NOMO-1 (cell line): ENCODE results near the gene FAM81A.
"Not testable (repeated sequence)": the region's sequence is repeated elsewhere in the genome, so short reads cannot be mapped to it uniquely, and the experiment has no call there.

Experiments
- DNase-seq, 2 experiments: peaks; one replicate each; lab custom pipeline; 2025; ENCODE audit not compliant: unreplicated experiment in 2 of 2; lab: John Stamatoyannopoulos, UW

FAM81A gene

DNA sequence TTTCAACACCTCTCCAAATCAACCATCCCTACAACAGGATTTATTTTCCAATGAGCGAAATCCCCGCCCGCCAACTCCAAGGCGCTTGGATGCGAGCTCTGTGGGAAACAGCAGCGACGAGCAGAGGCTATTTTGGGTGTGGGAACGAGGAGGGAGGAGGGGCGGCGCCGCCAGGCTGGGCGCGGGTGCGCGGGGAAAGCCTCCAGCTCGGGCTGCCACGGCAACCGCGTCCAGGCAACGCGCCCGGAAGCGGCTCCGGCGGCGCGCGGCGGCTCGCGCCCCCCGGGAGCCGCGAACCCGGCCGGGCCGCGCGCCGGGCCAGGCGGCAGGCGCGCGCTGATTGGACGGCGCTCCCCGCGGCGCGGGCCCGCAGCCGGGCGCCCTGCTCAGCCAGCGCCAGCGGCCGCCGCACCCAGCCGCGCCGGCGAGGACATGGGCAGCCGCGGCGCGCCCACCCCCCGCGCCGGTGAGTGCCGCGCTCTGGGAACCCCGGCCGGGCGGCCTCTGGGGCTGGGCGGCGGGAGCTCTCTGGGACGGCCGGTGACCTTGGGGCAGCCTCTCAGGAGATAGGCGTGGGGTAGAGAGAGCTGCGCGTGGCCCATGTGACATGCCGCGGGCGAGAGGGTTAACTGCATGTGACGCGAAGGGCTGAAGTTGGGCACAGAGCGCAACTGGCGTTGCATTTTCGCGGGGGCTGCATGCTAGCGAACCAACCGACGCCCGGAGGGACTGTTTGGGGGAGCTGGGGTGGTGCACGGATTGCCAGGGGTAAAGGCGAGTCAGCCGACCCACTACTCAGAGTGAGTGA lies at the start of gene FAM81A:
Gene FAM81A (plus strand): TSS at position 370 of the 808 bp plus-strand sequence. CDS start 20,441 bp downstream, outside the sequence.
- peak in 1 of 2 experiments; percentile 51 for DNase-seq

- DNase-seq = peak; percentile 56 to 79
Observed at GRCh38 chr15:59388670-59389069, 49.3 kb upstream of the FAM81A start.

DNA sequence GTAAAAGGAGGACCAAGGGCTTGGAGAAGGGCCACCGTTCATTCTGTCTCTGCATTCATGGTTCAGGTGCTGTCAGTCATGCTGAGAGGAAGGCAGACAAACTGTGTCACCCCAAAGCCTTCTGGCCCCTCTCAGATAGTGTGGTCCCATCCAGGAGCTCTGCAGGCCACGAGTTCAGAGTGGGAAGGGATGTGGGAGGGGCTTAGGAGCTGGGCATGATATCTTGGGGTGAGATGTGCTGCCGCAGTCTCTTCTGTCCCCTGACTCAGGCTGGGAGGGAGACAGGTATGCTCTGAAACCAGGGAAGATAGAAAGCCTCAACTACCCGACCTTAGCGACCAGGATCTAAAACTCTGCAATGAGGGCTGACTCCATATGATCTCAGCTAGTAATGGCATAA lies 45.7 kb upstream of the FAM81A start:
- DNase-seq = no peak

- no peak for DNase-seq
Observed at GRCh38 chr15:59394166-59394661, 43.8 kb upstream of the FAM81A start.

- DNase-seq = no peak
Observed at GRCh38 chr15:59396211-59396610, 41.8 kb upstream of the FAM81A start.

DNA sequence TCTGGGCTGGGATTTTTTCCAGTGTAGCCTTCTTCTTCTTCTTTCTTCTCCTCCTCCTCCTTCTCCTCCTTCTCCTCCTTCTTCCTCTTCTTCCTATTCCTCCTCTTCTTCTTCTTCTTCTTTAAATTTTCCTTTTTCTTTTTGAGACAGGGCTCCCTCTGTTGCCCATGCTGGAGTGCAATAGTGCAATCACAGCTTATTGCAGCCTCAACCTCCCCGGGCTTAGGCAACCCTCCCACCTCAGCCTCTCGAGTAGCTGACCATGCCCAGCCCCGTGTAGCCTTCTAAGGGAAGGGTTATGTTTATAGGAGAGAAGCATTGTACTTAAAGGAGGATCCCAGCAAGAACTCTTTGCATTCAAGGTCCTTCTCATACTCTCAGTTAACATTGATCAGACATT lies 41.3 kb upstream of the FAM81A start:
- DNase-seq = no peak

DNA sequence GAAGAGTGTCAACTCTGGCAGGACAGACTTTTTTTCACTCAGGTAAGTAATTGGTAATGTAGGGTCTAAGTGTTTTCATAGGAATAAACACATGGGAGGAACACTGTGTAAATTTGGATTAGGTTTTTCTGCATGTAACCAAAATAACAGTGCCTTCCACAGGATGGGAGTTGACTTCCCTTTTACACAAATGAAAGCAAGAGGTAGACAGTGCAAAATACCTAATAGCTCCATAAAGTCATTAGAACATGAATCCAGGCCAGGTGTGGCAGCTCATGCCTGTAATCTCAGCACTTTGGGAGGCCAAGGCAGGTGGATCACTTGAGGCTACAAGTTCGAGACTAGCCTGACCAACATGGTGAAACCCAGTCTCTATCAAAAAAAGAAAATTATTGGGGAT lies 39.8 kb upstream of the FAM81A start:
- DNase-seq = no peak

DNA sequence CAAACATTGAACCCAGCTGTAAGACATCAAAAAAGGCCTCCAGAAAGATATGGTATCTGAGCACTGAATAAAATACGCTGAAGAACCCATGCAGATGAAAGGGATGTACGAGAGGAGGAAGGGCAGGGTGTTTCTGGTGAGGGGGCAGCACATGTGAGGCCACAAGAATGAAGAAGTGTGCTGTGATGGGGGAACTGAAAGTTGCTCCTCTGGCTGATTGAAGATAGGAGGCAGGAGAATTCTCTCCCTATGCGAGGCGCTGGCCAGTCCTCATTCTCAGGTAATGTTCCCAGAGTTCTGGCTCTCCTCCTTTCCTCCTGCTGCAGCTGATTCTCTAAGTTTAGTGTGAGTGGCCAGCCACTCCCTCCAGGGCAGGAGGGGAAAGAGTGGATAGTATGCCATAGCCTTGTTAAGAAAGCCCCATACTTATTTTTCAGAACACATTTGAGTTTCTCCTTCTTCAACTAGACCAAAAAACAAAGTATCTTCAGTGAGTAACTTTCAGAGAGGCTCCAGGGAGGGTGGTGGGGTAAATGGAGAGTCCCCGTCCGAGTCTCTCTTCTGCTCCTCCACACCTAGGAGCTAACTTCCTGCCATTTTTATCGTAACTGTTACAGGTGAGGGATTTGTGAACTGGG lies 38.4 kb upstream of the FAM81A start:
- DNase-seq = peak; percentile 92 to 94

- no peak for DNase-seq
Observed at GRCh38 chr15:59400103-59400813, 37.7 kb upstream of the FAM81A start.

GRCh38 chr15:59401051-59401823 lies 36.7 kb upstream of the FAM81A start:
- not testable (repeated sequence) for DNase-seq

- DNase-seq = no peak
Observed at GRCh38 chr15:59401824-59402569, 36.0 kb upstream of the FAM81A start.

GRCh38 chr15:59405079-59405478 lies 32.9 kb upstream of the FAM81A start:
- no peak for DNase-seq

DNA sequence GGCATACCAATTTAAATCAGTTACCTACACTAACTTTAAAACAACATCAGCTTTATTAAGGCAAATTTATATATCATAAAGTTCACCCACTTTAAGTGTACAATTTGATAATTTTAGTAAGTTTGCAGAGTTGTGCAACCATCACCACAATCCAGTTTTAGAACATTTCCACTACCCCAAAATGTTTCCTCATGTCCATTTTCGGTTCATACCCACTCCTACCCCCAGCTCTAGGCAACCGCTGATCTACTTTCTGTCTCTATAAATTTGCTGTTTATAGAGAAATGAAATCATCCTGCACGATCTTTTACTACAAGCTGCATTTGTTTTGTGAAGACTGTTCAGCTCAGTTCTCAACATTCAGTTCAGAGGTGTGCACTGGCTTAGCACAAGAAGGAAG lies 31.5 kb upstream of the FAM81A start:
- peak; percentile 91 to 94 for DNase-seq

DNA sequence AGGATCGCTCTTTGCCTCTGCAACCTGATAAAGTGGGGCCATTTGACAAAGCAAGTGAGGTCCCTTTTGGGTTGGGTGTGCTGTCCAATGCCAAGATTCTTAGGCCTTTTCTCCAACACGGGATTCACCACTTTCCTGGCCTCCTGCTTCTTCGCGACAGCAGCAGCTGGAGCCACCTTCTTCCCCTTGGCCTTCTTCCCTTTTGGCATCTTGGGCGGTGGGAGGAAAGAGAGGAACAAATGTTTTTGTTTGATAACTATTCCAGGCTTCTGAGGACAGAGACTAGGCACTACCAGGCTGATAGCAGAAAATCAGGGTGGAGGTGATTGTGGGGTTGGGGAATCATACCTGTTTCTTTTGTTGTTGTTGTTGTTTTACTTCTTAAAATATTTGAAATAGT lies 30.0 kb upstream of the FAM81A start:
- no peak for DNase-seq

DNA sequence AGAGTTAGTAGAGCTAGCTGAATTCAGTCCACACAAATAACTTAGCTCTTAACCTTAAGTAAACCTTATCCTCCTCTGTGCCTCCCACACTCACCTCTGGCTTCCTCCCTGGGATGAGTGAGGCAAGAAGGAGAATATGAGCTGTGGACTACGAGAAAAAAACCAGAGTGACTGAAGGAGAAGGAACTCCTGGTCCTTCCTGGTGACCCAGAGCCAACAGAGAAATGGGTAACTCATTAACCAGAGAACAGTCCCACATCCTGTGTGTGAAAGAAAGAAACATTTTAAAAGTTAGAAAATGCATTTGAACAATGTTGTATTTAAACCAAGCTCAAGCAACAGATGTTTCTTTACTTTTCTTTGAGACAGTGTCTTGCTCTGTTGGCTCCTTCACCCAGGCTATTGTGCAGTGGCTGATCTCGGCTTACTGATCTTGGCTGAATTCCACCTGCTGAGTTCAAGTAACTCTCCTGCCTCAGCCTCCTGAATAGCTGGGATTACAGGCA lies 27.5 kb upstream of the FAM81A start:
- DNase-seq = peak in 1 of 2 experiments; percentile 62

- no peak for DNase-seq
Observed at GRCh38 chr15:59413577-59413976, 24.4 kb upstream of the FAM81A start.

GRCh38 chr15:59416816-59417215 lies 21.2 kb upstream of the FAM81A start:
- DNase-seq = no peak

GRCh38 chr15:59419170-59419569 lies 18.8 kb upstream of the FAM81A start:
- DNase-seq = peak in 1 of 2 experiments; percentile 43

DNA sequence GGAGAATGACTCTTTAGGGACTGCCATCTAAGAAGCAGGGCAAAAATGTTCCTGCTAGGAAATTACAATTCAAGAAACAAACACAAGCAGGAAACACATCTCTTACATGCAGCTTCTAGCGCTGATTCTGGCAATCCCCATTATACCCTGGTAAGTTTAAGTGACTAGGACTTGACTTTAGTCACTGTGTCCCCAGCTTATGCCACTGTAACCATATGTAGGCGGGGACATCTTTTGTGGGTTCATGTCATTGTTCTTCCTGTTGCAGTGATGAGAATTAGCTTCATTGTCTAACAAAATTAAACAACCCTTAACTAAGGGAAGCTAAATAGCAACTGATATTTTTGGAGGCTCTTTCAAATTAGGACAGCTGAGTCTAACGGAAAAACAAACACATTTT lies 17.9 kb upstream of the FAM81A start:
- DNase-seq = no peak
